H1 (cell line): Measurements from ENCODE around the gene CD300H. TPM values are rescaled to one million over a fixed set of nuclear protein-coding genes. Genes with fewer than 3 reads are reported as not detected.

ENCODE experiments used
- CTCF ChIA-PET: fragments of 300-600 bp; sonication (Branson Sonifier 250); formaldehyde crosslinking; loops from one replicate; lab custom pipeline; 2021; ENCODE audit not compliant: partially characterized antibody; lab: Charles Lee
- POLR2A ChIA-PET: fragments of 300-600 bp; sonication (Branson Sonifier 250); formaldehyde crosslinking; loops from one replicate; lab custom pipeline; 2021; ENCODE audit warnings: inconsistent platforms; ENCODE audit not compliant: partially characterized antibody; lab: Charles Lee
- DNase-seq, 2 experiments: peaks; one replicate each; pipeline versions ENCODE4 v3.0.0 to v3.0.0-alpha.2; 2010 to 2022; ENCODE audit warnings: low spot score in 2 of 2, low read depth in 1 of 2, mixed read lengths in 1 of 2
- FAIRE-seq: peaks from 2 replicates; lab custom pipeline; 2011; peaks lifted over from hg19 to GRCh38; lab: Jason Lieb, UNC
- H2AFZ ChIP-seq: 2 replicates; pipeline ENCODE4 v1.8.1; 2012; ENCODE audit warnings: low read length, inconsistent platforms
- H2AK5ac ChIP-seq: 2 replicates; pipeline ENCODE4 v1.6.1; 2013; ENCODE audit warnings: low read depth, low read length
- H2BK120ac ChIP-seq: replicated peaks from 2 replicates; pipeline ENCODE3; 2013; ENCODE audit warnings: low read depth, low read length, inconsistent platforms
- H2BK12ac ChIP-seq: 2 replicates; pipeline ENCODE4 v1.6.1; 2013; ENCODE audit warnings: low read depth, low read length
- H2BK15ac ChIP-seq: 2 replicates; pipeline ENCODE4 v1.6.1; 2013; ENCODE audit warnings: low read length
- H2BK20ac ChIP-seq: 2 replicates; pipeline ENCODE4 v1.6.1; 2013; ENCODE audit warnings: low read length
- H2BK5ac ChIP-seq: 2 replicates; pipeline ENCODE4 v1.6.1; 2013; ENCODE audit warnings: low read depth, low read length
- H3K14ac ChIP-seq: 2 replicates; pipeline ENCODE4 v1.6.1; 2013; ENCODE audit warnings: inconsistent platforms; ENCODE audit not compliant: insufficient read length
- H3K18ac ChIP-seq: 2 replicates; pipeline ENCODE4 v1.6.1; 2013; ENCODE audit warnings: low read length; ENCODE audit errors: extremely low read depth
- H3K23ac ChIP-seq: 2 replicates; pipeline ENCODE4 v1.6.1; 2013; ENCODE audit warnings: inconsistent platforms; ENCODE audit not compliant: insufficient read length
- H3K23me2 ChIP-seq: 2 replicates; pipeline ENCODE4 v1.6.1; 2013; ENCODE audit warnings: low read depth, low read length
- H3K27ac ChIP-seq: 2 replicates; pipeline ENCODE4 v1.6.1; 2011; ENCODE audit warnings: low read depth, low read length, inconsistent platforms
- H3K27me3 ChIP-seq, 4 experiments: replicated peaks in 1 of 4; 1 replicate in 1 of 4; 2 replicates in 3 of 4; pipeline versions ENCODE4 v1.6.1 to v1.8.1; 2011 to 2013; ENCODE audit warnings: low read length in 3 of 4, mild to moderate bottlenecking in 3 of 4, inconsistent platforms in 2 of 4, mixed read lengths in 2 of 4, moderate library complexity in 1 of 4; ENCODE audit not compliant: control insufficient read depth in 3 of 4, insufficient read depth in 3 of 4; ENCODE audit errors: extremely low read depth in 1 of 4
- H3K36me3 ChIP-seq, 4 experiments: 2 replicates each; pipeline versions ENCODE4 v1.6.1 to v1.8.1; 2011 to 2013; ENCODE audit warnings: mild to moderate bottlenecking in 4 of 4, low read length in 3 of 4, moderate library complexity in 2 of 4, control low read depth in 1 of 4, inconsistent platforms in 1 of 4; ENCODE audit not compliant: insufficient read depth in 4 of 4, control insufficient read depth in 2 of 4
- H3K4ac ChIP-seq: replicated peaks from 2 replicates; pipeline ENCODE3; 2013; ENCODE audit warnings: low read length, low read depth, mixed read lengths, inconsistent platforms; ENCODE audit not compliant: insufficient read length
- H3K4me1 ChIP-seq, 4 experiments: replicated peaks in 1 of 4; 1 replicate in 1 of 4; 2 replicates in 3 of 4; pipeline versions ENCODE4 v1.6.1 to v1.8.1; 2011 to 2013; ENCODE audit warnings: low read length in 3 of 4, inconsistent platforms in 2 of 4, mixed read lengths in 1 of 4; ENCODE audit not compliant: insufficient read depth in 4 of 4, control insufficient read depth in 3 of 4
- H3K4me2 ChIP-seq, 2 experiments: 2 replicates each; pipeline versions ENCODE4 v1.6.1 to v1.8.1; 2011 to 2013; ENCODE audit warnings: low read depth in 2 of 2, low read length in 2 of 2, control low read depth in 1 of 2, inconsistent platforms in 1 of 2, mild to moderate bottlenecking in 1 of 2; ENCODE audit not compliant: insufficient read depth in 1 of 2
- H3K4me3 ChIP-seq, 4 experiments: fragments of 200-600, 300-600 bp in 1 of 4; sonication (generic), shearing (Covaris generic), sonication (Bioruptor Twin) in 1 of 4; 2 replicates each; pipeline versions ENCODE4 v1.5.1 to v1.8.1; 2011 to 2016; ENCODE audit warnings: low read length in 4 of 4, low read depth in 3 of 4, control low read depth in 2 of 4, inconsistent platforms in 2 of 4, mild to moderate bottlenecking in 2 of 4, mixed read lengths in 1 of 4, moderate library complexity in 1 of 4; ENCODE audit not compliant: insufficient read depth in 2 of 4; ENCODE audit errors: extremely low read depth in 1 of 4
- H3K56ac ChIP-seq: replicated peaks from 2 replicates; pipeline ENCODE3; 2013; ENCODE audit warnings: low read depth, mild to moderate bottlenecking, mixed read lengths, low read length, inconsistent platforms; ENCODE audit not compliant: insufficient read length
- H3K79me1 ChIP-seq: 2 replicates; pipeline ENCODE4 v1.6.1; 2013; ENCODE audit warnings: low read depth, low read length, control low read depth
- H3K79me2 ChIP-seq, 2 experiments: 2 replicates each; pipeline versions ENCODE4 v1.6.1 to v1.8.1; 2012 to 2013; ENCODE audit warnings: low read length in 2 of 2, mild to moderate bottlenecking in 2 of 2, inconsistent platforms in 1 of 2; ENCODE audit not compliant: insufficient read depth in 2 of 2, control insufficient read depth in 1 of 2
- H3K9ac ChIP-seq, 4 experiments: replicated peaks in 1 of 4; 1 replicate in 1 of 4; 2 replicates in 3 of 4; pipeline versions ENCODE4 v1.6.1 to v1.8.1; 2011 to 2013; ENCODE audit warnings: low read depth in 3 of 4, low read length in 3 of 4, control low read depth in 2 of 4, mild to moderate bottlenecking in 2 of 4, moderate library complexity in 2 of 4, inconsistent platforms in 1 of 4; ENCODE audit errors: extremely low read depth in 1 of 4
- H3K9me3 ChIP-seq, 2 experiments: 2 replicates each; pipeline versions ENCODE4 v1.6.1 to v1.8.1; 2012 to 2013; ENCODE audit warnings: mild to moderate bottlenecking in 2 of 2, moderate library complexity in 2 of 2, control low read depth in 1 of 2, inconsistent platforms in 1 of 2, low read depth in 1 of 2, low read length in 1 of 2, mixed read lengths in 1 of 2; ENCODE audit not compliant: insufficient read depth in 2 of 2
- H4K20me1 ChIP-seq, 2 experiments: replicated peaks in 1 of 2; 2 replicates each; pipeline versions ENCODE3 to v1.8.1; 2011 to 2013; ENCODE audit warnings: inconsistent platforms in 2 of 2, low read length in 2 of 2, mild to moderate bottlenecking in 1 of 2; ENCODE audit not compliant: insufficient read depth in 2 of 2, control insufficient read depth in 1 of 2
- H4K5ac ChIP-seq: 2 replicates; pipeline ENCODE4 v1.6.1; 2013; ENCODE audit warnings: low read length, low read depth, mixed read lengths, inconsistent platforms; ENCODE audit not compliant: insufficient read length
- H4K8ac ChIP-seq: 2 replicates; pipeline ENCODE4 v1.8.0; 2013; ENCODE audit warnings: mild to moderate bottlenecking, moderate library complexity, low read length, inconsistent platforms; ENCODE audit not compliant: insufficient read depth; ENCODE audit errors: extremely low read depth
- H4K91ac ChIP-seq: replicated peaks from 2 replicates; pipeline ENCODE3; 2013; ENCODE audit warnings: low read length, mixed read lengths, inconsistent platforms; ENCODE audit not compliant: insufficient read length
- CBX8 ChIP-seq: fragments of 300-800, 300-1000 bp; sonication (generic); IDR thresholded peaks from 2 replicates; pipeline ENCODE4 v1.7.1; 2016; ENCODE audit warnings: low read depth, low read length, borderline replicate concordance
- JUN ChIP-seq: IDR thresholded peaks from 2 replicates; pipeline ENCODE4 v1.6.1; 2011; ENCODE audit warnings: low read depth, mild to moderate bottlenecking, improper control_type of control experiment, low read length
- JUND ChIP-seq: IDR thresholded peaks from 2 replicates; pipeline ENCODE4 v1.6.1; 2011; ENCODE audit warnings: mild to moderate bottlenecking, improper control_type of control experiment, low read length
- POLR2AphosphoS5 ChIP-seq: IDR thresholded peaks from 2 replicates; pipeline ENCODE4 v1.6.1; 2011; ENCODE audit warnings: low read depth, low read length
- RFX5 ChIP-seq: IDR thresholded peaks from 2 replicates; pipeline ENCODE4 v1.6.1; 2011; ENCODE audit warnings: low read depth, low read length, improper control_type of control experiment, borderline replicate concordance
- RNF2 ChIP-seq: fragments of 200-900, 300-1000 bp; sonication (generic); IDR thresholded peaks from 2 replicates; pipeline ENCODE4 v1.7.1; 2016; ENCODE audit warnings: borderline replicate concordance, low read depth, mild to moderate bottlenecking, antibody characterized with exemption, low read length; ENCODE audit not compliant: poor library complexity, severe bottlenecking; ENCODE audit errors: missing control alignments
- SP2 ChIP-seq: IDR thresholded peaks from 2 replicates; pipeline ENCODE4 v1.6.1; 2012; ENCODE audit warnings: mild to moderate bottlenecking, low read length, inconsistent platforms
- SUZ12 ChIP-seq: fragments of 200-600 bp; sonication (generic); IDR thresholded peaks from 2 replicates; pipeline ENCODE4 v1.6.1; 2012; ENCODE audit warnings: mild to moderate bottlenecking, inconsistent platforms, low read length, moderate library complexity, mixed read lengths
- USF2 ChIP-seq: IDR thresholded peaks from 2 replicates; pipeline ENCODE4 v1.6.1; 2011; ENCODE audit warnings: low read length, improper control_type of control experiment
- WGBS, 2 experiments: shearing (Covaris generic) in 1 of 2; methylation state at CpG; one replicate each; pipeline versions ENCODE4 v1.1.6 to v1.1.7; 2013 to 2015; ENCODE audit warnings: low lambda C conversion rate in 2 of 2, mixed read lengths in 2 of 2, inconsistent platforms in 1 of 2, low coverage in 1 of 2, missing lambda C conversion rate in 1 of 2; ENCODE audit not compliant: insufficient replicate concordance in 2 of 2, insufficient coverage in 1 of 2, insufficient read length in 1 of 2; ENCODE audit errors: extremely low coverage in 1 of 2, missing lambda C conversion rate in 1 of 2; 5-methylcytosine and 5-hydroxymethylcytosine counted together
- polyA plus RNA-seq, 7 experiments: library from polyadenylated mRNA; depleted of rRNA in 3 of 7; stranded (reverse) in 5 of 7; unstranded in 2 of 7; fragments of >200 nt in 5 of 7; fragments of 200-250 nt in 2 of 7; gene quantifications; 1 replicate in 5 of 7; 2 replicates in 1 of 7; 4 replicates in 1 of 7; pipeline versions ENCODE4 v1.2.1 to v1.2.3, GENCODE V29; 2011 to 2013; ENCODE audit warnings: missing spikeins in 2 of 7, mixed read lengths in 2 of 7
- total RNA-seq: library from RNA; stranded (reverse); fragmentation: NEBNext Ultra II Directional; extraction: Animal tissue kit (Norgen Biotek cat#: 25700); gene quantifications from 2 replicates; pipeline ENCODE4 v1.2.1, GENCODE V29; 2021
- TF ChIP-seq, protein P1 (sequence below), 3 experiments: IDR thresholded peaks; 1 replicate in 2 of 3; 2 replicates in 1 of 3; pipeline versions ENCODE4 v1.5.1 to v1.6.1; 2011; ENCODE audit warnings: low read length in 3 of 3, mild to moderate bottlenecking in 3 of 3, inconsistent platforms in 2 of 3, low read depth in 1 of 3, moderate library complexity in 1 of 3; ENCODE audit not compliant: insufficient read depth in 1 of 3; ENCODE audit errors: control extremely low read depth in 1 of 3

CD300H gene
- total and polyA plus RNA-seq, 2 of the 8 experiments (the other 6 are each of a cell fraction or from before 2014, with no cell fraction given) = not detected

DNA sequence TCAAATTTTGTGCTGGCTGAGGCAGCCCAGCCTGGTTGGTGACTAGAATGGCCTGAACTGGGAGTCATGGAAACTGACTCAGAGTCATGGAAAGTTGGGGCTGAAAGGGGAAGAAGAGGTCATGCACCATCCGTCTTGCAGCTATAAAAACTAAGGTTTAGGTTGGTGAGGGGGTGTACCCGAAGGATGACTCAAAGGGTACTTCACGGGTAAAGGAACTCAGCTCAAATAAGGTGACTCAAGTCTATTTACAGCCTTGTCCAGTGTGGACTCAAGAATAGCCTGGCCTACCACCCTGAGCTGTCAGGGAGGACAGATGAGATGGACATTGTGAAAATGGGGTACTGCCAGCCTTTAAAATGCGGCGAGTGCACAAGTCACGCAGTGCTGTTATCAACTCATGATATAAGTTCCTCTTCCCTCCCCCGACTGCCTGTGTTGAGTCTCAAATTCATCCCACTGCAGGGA is 54.7 kb downstream of the CD300H start:
- H2BK12ac ChIP-seq = no peak overlapping the region
- no peak overlapping the region for H2BK5ac ChIP-seq
- H3K36me3 ChIP-seq = no peaks in the 10 kb centered on the region
- no peak overlapping the region for H3K4ac ChIP-seq
- no peak overlapping the region for H3K27ac ChIP-seq
- no peak overlapping the region for H2BK120ac ChIP-seq
- H3K4me2 ChIP-seq = no peak overlapping the region
- no peaks in the 10 kb centered on the region for H4K20me1 ChIP-seq
- H3K9me3 ChIP-seq = peaks cover 9 to 18% of the 10 kb centered on the region in 2 experiments
- H3K79me2 ChIP-seq = no peaks in the 10 kb centered on the region
- H3K4me3 ChIP-seq = no peak overlapping the region
- 94% methylated on average over 7 of the region's 7 CpGs; no CpG with 5 or more reads in 1 of the 2 experiments for WGBS, 2 experiments
- H3K56ac ChIP-seq = no peak overlapping the region
- H3K18ac ChIP-seq = no peak overlapping the region
- H4K91ac ChIP-seq = no peak overlapping the region
- H2BK15ac ChIP-seq = no peak overlapping the region
- no peak overlapping the region for H3K23ac ChIP-seq
- H3K14ac ChIP-seq = no peak overlapping the region
- H2BK20ac ChIP-seq = no peak overlapping the region
- ChIA-PET POLR2A (interaction anchor here (1.4 kb wide), 1 partner anchor 14 kb away, joined by 3 read pairs; no protein-coding TSS in a partner anchor), CTCF (interaction anchor here (0.6 to 1.7 kb wide), 8 partner anchors 10 to 149 kb away, joined by 3 to 7 read pairs (median 3); partner anchors contain the start of gene GPR142)
- no peak overlapping the region for H3K9ac ChIP-seq
- H3K27me3 ChIP-seq = peaks cover 0 to 2% (median 0%) of the 10 kb centered on the region in 4 experiments; a peak in 1 of 7 replicates
- no peak overlapping the region for H4K5ac ChIP-seq
- H2AFZ ChIP-seq = no peak overlapping the region
- no peaks in the 10 kb centered on the region for H3K4me1 ChIP-seq
- no peak overlapping the region for H4K8ac ChIP-seq
- no peak overlapping the region for H2AK5ac ChIP-seq
- no peaks in the 10 kb centered on the region for H3K79me1 ChIP-seq
- FAIRE-seq = no peak
- no peak for DNase-seq
- H3K23me2 ChIP-seq = peaks cover 2% of the 10 kb centered on the region; the same call in 1 of the 2 replicates
- TF ChIP-seq CBX8 = no peak
- TF ChIP-seq, protein P1, sequence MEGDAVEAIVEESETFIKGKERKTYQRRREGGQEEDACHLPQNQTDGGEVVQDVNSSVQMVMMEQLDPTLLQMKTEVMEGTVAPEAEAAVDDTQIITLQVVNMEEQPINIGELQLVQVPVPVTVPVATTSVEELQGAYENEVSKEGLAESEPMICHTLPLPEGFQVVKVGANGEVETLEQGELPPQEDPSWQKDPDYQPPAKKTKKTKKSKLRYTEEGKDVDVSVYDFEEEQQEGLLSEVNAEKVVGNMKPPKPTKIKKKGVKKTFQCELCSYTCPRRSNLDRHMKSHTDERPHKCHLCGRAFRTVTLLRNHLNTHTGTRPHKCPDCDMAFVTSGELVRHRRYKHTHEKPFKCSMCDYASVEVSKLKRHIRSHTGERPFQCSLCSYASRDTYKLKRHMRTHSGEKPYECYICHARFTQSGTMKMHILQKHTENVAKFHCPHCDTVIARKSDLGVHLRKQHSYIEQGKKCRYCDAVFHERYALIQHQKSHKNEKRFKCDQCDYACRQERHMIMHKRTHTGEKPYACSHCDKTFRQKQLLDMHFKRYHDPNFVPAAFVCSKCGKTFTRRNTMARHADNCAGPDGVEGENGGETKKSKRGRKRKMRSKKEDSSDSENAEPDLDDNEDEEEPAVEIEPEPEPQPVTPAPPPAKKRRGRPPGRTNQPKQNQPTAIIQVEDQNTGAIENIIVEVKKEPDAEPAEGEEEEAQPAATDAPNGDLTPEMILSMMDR (IDR thresholded peaks at IDR 0.05; ENCODE audit: control extremely low read depth in 1 of 3, insufficient read depth in 1 of 3, low read depth in 1 of 3, low read length in 3 of 3) = no peak
- no peak for TF ChIP-seq RFX5
- no peak for TF ChIP-seq JUND
- no peak for TF ChIP-seq SUZ12
- TF ChIP-seq JUN = no peak
- TF ChIP-seq RNF2 = no peak
- no peak for TF ChIP-seq SP2
- TF ChIP-seq POLR2AphosphoS5 = no peak
- no peak for TF ChIP-seq USF2
